GM21723 (cell line): Measurements from ENCODE around the gene CPT1C.
A peak's percentile ranks its signal among the peaks of the same experiment; 100 is the strongest.

Experiments used
- ATAC-seq: cut with Tn5 transposase; IDR thresholded peaks from one replicate; pipeline ENCODE4 v1.9.1; 2021; ENCODE audit warnings: mild to moderate bottlenecking, moderate library complexity; ENCODE audit not compliant: unreplicated experiment

The CPT1C gene

DNA sequence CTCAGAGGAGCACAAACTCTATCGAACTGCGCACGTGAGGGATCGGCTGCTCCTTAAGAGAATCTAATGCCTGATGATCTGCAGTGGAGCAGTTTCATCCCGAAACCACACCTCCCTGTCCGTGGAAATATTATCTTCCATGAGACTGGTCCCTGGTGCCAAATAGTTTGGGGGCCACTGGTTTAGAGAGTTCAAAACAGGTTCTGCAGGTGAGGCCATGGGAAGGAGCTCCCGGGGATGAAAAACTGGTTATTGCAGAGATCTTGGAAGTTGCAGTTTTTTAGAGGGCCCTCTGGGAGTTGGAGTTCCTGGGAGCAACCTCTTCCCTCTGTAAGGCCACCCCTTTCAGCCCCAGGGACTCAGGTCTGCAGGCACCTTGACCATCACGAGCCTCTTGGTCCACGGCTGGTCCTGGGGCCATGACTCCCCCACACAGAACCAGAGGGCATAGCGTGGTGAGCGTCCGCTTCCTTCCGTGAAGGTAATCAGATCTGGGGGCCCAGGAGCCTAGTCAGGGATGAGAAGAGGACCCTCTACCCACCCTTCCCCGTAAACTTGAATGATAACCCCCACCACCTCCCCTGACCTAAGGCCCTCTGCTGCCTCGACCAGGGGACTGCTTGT lies 30.5 kb upstream of the CPT1C start:
- ATAC-seq = no peak

DNA sequence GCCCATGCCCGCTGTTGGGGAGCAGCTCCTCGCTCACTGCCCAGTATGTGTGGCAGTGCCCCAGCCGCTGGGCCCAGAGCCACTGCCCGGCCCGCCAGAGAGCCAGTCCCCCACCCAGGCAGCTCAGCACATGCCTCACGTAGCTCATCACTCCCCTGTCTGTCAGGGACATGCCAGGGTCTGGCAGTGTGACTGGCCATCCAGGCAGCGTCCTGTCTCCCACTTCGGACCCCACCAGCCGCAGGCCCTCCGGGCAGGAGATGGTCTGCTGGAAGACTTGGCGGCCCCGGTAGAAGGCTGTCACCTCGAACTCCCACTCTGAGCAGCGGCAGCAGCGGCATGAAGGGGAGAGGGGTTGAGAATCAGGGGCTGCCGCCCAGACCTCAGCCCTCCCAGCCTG lies 28.9 kb upstream of the CPT1C start:
- ATAC-seq = no peak

DNA sequence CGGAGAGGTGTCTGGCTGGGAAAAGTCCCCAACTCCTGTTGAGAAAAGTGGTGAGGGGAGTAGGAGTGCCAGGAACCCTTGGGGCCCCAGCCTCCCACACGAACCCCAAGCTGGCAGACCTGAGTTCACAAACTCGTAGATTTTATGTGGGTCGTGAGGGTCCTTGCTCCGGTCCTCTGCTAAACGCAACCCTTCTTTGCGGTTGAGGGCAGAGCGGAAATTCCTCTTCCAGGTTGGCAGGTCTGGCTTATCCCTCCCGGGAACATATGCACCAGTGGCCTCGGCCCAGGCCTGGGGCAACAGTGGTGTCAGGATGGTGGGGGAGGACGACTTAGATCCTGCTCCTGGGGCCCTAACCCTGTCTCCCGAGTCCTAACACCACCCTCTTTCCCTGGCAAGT lies 27.7 kb upstream of the CPT1C start:
- no peak for ATAC-seq

DNA sequence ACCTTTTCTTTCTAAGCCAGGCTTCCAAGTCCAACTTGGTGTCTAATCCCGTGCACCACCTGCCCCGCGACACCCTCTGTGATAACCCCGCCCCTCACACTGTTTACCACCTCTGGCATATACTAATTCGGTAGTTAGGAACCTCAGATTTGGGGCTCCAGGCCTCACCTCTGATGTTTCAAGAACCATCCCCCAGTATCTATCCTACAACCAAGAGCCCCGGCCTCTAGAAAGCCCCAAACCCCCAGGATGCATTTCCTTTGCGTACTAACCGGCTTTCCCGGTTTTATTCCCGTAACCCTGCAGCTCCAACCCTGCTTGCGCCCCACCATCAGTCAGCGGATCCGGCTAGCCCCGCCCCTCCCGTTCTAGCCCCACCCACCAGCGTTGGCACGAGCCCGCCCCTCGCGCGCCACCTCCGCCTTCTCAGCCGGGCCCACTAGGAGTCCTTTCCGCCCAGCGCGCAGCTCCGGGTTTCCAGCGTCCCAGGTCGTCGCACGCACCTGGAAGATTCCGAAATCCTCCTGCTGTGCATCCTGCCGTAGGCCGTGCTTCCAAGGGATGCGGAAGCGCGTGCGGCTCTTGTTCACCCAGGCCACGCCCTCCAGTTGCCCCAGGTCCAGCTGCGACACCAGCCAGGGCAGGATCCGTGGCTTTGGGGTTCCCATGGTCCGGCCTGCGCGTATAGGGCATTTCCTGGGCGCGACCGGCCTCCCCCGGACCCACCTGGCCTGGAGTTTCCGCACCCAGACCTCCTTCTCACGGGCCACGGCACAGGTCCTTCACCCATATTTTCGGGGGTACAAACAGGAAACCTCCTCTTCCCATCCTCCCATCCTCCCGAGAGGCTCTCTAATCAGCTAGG lies 26.5 kb upstream of the CPT1C start:
- peak; percentile 38 for ATAC-seq

DNA sequence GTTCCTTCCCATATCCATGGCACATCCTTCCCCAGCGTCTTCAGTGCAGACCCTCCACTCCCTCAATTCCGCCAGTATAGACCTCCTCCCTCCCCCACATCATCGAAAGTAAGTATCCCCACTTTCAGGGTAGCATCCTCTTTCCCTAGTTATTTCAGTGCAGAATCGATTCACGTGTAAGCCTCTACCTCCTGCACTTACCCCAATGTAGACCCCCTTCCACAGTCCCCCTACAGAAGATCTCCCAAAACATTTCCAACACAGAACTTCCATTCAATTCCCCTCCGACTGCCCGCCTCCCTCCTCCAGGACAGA lies 25.9 kb upstream of the CPT1C start:
- ATAC-seq = no peak

DNA sequence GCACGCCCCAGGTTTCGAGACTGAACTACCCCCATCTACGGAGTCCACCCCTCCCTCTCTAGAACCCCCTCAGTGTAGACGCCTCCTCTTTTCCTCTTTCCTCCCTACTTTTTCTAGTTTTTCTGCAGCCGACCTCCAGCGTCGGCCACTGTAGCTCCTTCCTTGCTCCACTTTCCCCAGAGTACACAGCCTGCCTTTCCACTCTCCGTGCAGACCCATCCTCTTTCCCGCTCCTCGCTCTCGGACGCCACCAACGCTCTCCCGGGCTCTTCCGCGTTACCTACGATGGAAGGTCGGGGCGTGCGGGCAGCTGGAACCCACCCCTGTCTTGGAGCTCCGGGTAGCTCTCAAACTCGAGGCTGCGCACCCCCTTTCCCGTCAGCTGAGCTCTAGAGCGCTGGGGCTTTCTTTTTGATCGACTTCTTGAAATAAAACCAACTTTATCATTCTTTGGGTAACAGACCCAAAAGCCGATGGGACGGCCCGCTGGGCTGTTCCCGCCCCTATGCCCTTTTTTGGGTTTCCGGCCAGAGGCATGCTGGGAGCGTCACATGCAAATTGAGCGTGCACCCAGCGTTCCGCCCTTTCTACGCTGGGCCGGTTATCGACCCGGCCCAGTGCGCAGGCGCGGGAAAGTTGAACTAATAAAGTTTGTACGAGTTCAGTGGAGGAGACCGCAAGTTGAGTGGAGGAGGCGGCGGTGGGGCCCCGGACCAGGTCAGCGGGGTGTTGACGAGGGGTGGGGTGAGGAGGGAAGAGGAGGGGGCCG lies 25.4 kb upstream of the CPT1C start, which contains the start of the genes BCL2L12 and IRF3:
Gene BCL2L12, plus strand, starts transcription at position 583 of the 769 bp plus-strand sequence. CDS start 760 bp downstream, outside the sequence.
Gene IRF3, minus strand, starts transcription at position 507 of the 769 bp plus-strand sequence. CDS start 1,019 bp downstream, outside the sequence.
- ATAC-seq = peak; percentile 69

DNA sequence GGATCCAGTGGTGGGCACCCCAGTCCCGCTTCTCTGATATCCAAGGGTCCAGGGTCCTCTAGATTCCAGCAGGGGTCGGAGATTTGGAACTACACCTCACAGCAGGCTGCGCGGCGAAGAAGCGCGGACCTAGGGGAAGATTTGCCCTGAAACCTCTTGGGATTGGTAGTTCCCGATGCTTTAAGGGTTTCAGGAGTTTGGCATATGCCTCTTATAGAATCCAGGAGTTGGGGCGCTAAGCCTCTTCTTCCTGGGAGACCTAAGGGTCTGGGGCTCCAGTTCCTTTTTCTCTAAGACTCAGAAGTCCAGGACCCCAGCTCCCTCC lies 24.8 kb upstream of the CPT1C start:
- ATAC-seq = peak; percentile 2

DNA sequence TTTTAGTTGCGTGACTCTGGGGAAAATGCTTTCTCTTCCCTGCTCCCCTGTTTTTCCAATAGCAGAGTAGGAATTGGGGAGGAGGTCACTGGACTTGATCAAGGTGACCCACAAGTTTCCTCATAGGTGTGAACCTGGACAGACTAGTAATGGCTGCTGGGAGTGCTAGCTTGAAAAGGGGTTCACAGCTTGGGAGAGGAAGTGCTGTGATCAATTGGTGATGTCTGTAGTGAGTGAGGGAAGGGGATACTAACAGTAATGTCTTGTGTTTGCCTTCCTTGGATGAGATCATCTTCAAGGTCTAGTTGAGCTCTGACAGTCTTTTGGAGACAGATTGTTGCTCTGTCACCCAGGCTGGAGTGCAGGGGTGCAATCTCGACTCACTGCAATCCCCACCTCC lies 23.4 kb upstream of the CPT1C start:
- no peak for ATAC-seq

DNA sequence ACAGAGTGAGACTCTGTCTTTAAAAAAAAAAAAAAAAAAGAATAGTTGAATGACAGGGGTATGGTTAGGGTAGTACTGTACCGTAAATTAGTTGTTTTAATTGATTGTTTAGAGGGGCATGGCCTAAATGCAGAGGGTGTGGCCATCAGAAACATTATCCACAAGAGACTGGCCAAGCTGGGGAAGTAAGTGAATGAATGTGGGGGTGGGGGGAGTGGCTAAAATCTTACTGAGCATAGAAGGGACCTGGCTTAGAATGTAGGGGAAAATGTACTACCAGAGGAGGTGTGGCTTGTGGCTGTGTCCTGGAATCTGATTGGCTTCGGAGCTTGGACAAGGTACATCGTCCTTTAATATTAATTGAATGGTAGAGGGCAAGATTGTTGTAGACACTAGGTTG lies 21.4 kb upstream of the CPT1C start:
- ATAC-seq = no peak

DNA sequence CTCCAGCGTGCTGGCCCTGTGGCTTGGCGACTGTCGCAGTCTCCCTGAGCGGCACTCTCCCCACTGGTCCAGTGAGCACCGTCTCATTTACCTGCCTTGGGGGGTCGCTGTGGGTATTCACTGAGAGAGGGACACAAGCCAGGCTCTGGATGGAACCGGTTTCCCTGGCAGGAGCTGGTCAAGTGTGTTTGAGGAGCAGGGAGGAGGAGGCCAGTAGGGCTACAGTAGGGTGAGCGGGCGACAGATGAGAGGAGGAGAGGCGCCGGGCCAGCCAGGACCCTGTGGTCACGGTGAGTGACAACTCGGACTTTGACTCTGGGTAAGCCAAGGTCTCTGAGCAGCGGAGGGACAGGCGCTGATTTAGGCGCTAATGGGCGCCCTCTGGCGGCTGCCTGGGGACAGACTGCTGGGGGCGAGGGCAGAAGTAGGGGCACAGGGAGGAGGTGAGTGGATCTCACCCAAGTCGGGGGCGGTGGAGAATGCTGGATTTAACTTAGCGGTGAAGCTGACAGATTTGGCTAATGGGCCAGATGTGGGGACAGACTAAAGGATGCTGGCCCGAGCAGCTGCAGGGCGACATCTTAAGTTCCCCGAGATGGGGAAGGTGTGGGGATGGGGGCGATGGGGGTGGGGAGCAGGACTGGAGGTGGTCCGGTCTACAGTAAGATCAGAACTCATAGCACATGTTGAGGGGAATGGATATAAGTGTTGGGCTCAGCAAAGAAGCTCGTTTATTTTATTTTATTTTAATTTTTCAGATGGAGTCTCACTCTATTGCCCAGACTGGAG lies 18.6 kb upstream of the CPT1C start:
- no peak for ATAC-seq

DNA sequence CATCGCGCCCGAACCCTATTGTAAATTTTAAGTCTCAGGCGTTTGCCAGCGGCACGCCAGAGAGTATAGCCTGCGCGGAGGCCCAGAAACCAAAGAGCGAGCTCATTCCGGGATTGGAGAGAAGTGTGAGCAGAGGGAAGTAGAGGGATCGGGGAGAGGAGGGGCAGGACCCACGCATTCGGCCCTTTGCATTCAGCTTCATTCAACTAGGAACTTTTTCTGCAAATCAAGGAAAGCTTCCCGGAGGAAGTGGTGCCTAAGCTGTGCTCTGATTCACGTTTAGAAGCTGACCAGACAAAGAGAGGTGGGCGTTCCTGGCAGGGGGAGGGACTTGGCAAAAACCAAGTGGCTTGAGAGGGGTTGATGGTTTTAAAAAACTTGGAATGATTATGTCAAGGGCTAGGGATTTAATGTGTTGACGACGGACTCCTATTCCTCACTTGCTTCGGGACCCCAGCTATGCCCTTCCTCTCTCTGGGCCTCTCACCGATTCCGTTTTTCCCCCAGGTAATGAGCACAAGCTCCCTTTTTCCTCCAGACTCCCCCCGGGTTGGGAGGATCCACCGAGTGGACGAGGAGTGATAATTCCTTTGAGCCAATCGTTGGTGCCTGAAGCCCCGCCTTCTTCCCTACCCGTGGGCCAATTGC lies 14.7 kb upstream of the CPT1C start:
- peak; percentile 33 for ATAC-seq

DNA sequence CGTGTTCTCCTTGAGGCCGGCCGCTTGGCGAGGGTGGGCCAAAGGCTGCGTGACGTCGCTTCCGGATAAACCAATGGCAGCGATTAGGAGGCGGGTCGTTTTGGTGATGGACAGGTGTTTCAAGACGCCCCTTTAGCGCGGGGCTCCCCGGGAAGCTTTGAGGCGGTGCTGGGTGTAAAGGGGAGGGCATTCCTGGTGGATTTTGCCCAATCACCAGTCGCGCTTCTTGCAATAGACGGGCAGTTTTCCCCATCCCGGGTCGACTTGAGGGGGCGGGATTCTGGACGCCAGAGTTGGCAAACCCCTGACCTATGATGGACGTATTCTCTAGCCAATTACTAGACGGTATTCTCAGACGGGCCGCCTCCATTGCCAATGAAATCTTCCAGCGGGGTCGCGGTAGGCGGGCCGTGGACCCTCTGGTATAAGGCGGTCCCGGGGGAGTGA lies 14.1 kb upstream of the CPT1C start:
- peak; percentile 59 for ATAC-seq

DNA sequence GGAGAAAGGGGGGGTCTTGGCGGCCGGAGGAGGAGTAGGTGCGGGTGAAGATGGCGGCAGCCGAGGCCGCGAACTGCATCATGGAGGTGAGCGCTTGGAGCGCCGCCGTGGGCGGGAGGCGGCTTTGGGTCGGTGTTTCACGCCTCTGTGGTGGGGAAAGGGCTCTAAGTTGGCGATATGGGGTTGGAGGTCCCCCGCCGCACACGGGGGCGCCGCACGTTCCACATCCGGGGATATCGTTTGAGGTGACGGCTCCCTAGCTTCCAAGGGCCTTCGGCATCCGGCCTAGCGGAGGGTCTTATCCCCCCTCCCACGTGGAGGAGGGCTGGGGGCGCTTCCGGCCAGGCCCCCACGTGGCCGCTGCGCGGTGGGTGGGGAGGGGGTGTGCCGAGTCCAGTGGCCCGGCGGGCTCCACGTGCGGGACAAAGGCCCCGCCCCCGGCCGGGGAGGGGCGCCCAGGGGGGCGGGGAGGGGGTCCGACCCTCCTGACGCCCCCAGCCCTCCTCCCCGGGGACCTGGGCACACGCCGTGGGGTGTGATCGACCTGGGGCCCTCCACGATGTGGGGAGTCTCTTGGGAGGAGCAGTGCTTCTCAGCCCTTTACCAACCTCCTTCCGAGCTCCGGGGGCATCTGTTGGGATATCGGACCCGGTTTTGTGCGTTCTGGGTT lies 13.6 kb upstream of the CPT1C start, which contains the start of gene PRMT1:
Gene PRMT1, plus strand, starts transcription at position 41 of the 670 bp plus-strand sequence. Its CDS starts 10 bp downstream, at position 51.
- ATAC-seq = no peak

DNA sequence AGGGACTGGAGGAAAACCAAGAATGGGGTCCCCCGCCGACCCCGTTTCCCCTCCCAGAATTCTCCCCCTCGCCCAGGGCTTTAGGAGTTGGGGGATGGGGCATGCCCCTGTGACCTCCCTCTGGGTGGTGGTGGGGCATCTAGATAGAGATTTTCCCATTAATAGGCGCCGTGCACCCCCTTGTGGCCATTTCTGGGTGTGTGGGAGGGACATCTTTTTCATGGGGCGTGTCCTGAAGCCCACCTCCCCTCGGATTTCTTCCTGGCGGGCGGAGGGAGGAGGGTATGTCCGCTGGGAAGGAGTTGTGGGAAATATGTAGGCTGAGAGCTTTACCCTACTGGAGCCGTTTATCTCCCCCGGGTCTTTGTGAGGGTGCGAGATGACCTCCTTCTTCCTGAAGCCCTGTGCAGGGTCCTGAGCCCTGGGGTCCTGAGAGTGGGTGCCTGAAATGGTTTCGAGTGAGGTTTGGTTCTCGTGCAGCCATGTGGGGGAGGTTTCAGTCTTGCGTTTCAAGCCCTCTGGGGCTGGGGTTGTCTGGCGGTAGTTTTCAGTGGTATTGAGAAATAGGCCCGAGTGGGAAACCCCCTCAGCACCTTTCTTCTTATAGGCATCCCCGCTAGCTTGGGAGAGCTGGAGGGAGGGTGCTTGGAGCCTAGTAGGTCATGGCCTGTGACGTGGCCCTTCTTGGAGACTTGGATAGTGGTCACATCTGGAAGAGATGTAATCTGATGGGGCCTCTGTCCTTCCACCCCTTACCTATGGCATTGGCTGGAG lies 12.8 kb upstream of the CPT1C start:
- ATAC-seq = peak; percentile 22

DNA sequence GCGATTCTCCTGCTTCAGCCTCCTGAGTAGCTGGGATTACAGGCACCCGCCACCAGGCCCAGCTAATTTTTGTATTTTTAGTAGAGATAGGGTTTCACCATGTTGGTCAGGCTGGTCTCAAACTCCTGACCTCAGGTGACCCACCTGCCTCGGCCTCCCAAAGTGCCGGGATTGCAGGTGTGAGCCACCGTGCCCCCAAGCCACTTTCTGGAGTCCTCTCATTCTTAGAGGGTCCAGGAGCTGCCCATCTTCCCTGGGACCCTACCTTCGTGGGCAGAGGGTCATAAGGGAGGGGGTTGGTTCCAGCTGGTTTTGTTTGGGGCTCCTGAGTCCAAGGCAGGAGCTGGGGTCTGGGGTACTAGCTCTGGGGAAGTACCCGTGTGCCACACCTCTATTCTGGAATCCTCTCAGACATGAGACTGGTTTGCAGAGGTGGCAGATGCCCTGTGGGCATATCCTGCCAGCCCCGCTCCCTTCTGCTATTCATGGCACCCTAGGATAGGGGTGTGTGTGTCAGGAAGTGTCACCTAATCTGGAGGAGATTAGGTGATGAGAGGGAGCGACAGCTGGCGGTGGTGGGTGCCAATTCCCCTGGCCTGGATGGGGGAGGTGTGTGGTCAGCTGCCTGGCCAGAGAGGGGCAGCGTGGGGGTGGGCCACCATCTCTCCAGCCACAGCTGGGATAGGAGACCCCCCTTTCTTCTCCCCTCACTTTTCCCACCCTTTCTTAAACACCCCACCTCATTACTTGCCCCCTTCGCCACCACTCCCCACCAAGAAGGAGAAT lies 11.7 kb upstream of the CPT1C start:
- no peak for ATAC-seq

DNA sequence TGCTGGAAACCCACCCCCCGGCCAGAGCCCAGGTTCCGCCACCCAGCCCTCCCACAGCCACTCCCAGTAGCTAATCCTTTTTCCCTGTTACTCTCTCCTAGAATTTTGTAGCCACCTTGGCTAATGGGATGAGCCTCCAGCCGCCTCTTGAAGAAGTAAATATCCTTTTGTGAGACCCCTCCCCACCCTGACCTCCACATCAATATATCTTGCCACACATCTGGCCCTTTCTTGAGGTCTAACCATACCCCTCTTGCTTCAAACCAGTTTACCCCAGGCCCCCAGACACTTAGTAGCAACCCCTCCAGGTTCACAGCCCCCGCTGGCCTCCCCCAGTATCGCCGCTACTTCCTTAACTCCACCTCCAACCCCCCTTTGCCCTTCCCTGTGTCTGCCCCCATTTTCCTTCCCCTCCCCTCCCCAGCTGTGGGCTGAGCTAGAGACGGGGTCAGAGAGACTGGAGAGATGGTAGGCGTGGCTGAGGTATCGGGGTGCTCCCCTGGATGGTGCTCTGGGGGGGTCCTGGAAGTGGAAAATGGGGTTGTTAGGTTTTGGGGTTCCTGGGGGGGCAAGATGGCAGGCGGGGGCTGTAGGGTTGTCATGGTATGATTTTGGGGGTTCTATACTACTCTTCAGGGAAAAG lies 11.0 kb upstream of the CPT1C start:
- no peak for ATAC-seq

DNA sequence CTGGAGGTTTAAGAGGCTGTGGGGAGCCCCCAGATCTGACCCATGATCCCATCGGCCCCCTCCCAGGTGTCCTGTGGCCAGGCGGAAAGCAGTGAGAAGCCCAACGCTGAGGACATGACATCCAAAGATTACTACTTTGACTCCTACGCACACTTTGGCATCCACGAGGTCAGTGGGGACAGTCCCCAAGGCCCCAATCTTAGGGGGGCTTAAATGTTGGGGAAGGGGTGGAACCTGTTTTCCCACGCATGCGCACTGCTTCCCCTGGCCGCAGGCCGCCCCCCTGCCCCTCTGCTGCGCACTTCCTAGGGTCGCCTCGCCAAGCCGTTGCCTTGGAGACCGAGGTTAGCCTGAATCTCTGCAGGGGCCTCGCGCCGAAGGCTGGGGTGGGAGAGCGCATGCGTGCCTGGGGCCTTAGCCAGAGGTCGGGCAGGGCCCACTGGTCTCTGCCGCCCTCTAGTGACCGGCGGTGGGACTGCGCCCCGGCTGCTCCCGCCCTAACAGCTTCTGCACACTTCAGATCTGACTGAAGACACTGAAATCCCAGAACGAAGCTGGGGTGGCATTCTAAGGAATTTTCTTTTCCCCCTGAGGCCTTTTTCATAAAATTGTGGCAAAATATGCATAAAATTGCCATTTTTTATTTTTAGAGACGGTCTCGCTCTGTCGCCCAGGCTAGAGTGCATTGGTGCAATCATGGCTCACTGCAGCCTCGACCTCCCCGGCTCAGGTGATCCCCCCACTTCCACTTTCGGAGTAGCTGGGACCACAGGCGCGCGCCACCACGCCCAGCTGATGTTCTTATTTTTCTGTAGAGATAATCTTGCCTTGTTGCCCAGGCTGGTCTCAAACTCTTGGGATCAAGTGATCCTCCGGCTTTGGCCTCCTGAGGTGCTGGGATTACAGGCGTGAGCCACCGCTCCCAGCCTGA lies 10.2 kb upstream of the CPT1C start:
- ATAC-seq = no peak
